ENCODE results near the gene PTPRR. TPM values are rescaled to one million over a fixed set of nuclear protein-coding genes. Genes with fewer than 3 reads are reported as not detected.

PTPRR gene
- total RNA-seq, 3 donors from 2014 or later, result 0.59 to 0.98 (median 0.80) TPM

DNA sequence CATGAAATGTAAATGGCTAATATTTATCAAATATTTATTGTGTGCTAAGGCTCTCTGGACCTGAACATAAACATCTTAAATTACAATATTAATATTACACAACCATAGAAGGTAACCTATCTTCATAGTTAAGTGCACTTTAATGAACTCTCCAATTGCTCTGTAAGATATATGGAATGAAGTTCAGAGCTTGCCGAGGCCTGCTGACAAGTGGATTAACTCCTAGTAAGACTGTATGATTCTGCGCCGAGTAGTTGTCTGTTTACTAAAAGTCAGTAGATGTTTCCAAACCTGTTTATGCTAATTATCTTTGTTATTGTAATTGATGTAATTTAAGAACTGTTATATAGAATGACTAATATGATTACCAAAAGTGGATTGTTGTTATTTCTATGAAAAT lies 77.2 kb downstream of the PTPRR start:
- H3K4me3 ChIP-seq, result no peak overlapping the region
- H3K4me1 ChIP-seq, result no peaks in the 10 kb centered on the region
- no peaks in the 10 kb centered on the region for H3K36me3 ChIP-seq
- H3K27me3 ChIP-seq, result no peaks in the 10 kb centered on the region
- no peaks in the 10 kb centered on the region for H3K9me3 ChIP-seq
- TF ChIP-seq, protein P1, sequence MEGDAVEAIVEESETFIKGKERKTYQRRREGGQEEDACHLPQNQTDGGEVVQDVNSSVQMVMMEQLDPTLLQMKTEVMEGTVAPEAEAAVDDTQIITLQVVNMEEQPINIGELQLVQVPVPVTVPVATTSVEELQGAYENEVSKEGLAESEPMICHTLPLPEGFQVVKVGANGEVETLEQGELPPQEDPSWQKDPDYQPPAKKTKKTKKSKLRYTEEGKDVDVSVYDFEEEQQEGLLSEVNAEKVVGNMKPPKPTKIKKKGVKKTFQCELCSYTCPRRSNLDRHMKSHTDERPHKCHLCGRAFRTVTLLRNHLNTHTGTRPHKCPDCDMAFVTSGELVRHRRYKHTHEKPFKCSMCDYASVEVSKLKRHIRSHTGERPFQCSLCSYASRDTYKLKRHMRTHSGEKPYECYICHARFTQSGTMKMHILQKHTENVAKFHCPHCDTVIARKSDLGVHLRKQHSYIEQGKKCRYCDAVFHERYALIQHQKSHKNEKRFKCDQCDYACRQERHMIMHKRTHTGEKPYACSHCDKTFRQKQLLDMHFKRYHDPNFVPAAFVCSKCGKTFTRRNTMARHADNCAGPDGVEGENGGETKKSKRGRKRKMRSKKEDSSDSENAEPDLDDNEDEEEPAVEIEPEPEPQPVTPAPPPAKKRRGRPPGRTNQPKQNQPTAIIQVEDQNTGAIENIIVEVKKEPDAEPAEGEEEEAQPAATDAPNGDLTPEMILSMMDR (IDR thresholded peaks at IDR 0.05), result no peak
- no peak for TF ChIP-seq POLR2A (IDR thresholded peaks at IDR 0.05)
- TF ChIP-seq POLR2AphosphoS5 (IDR thresholded peaks at IDR 0.05), result no peak
- no peak overlapping the region for H3K27ac ChIP-seq
- intact Hi-C loops (cut with DNase I; ENCODE audit: low total_unique reads), result no loop called here
- no peak for DNase-seq (ENCODE audit: low spot score in 2 of 2)

DNA sequence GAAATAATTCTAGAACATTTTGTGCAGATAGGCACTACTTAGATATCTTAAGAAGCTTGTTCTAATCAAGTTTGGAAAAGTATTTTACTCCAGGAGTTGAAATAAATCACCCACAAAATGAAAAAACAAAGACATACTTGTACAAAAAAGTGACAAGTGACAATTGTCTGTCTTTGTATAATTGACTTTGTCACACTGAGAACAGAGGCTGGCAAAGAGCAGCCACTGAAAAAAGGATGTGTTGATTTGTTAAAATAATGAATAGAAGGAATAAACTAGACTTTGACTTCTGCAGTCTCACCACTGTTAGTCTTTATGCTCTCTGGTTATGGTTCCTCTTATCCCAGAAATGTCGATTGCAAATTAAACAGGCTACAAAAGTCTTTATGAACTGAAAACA lies 77.6 kb downstream of the PTPRR start:
- H3K4me3 ChIP-seq, result no peak overlapping the region
- H3K36me3 ChIP-seq, result no peaks in the 10 kb centered on the region
- intact Hi-C loops (cut with DNase I; ENCODE audit: low total_unique reads), result no loop called here
- TF ChIP-seq, protein P1 (IDR thresholded peaks at IDR 0.05), result no peak
- TF ChIP-seq POLR2A (IDR thresholded peaks at IDR 0.05), result no peak
- TF ChIP-seq POLR2AphosphoS5 (IDR thresholded peaks at IDR 0.05), result no peak
- H3K27ac ChIP-seq, result no peak overlapping the region
- no peaks in the 10 kb centered on the region for H3K27me3 ChIP-seq
- no peaks in the 10 kb centered on the region for H3K9me3 ChIP-seq
- no peak for DNase-seq (ENCODE audit: low spot score in 2 of 2)
- H3K4me1 ChIP-seq, result no peaks in the 10 kb centered on the region

DNA sequence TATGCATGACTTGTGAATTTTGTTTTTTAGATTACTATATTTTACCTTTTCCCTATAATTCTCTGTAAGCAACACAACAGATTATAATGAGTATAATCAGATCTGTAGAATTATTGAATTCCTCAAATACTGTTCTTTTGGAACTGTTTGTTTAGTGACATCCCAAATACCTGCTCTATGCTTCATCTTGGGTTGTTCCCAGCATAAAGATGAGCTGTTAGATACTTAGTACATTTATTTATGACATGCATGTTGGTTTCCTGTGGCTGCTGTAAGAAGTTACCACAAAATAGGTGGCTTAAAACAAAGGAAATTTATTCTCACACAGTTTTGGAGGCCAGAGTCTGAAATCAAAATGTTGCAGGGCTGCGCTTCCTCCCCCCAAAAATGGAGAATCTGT lies 78.4 kb downstream of the PTPRR start:
- no peak for TF ChIP-seq POLR2AphosphoS5 (IDR thresholded peaks at IDR 0.05)
- TF ChIP-seq POLR2A (IDR thresholded peaks at IDR 0.05), result no peak
- TF ChIP-seq, protein P1 (IDR thresholded peaks at IDR 0.05), result no peak

DNA sequence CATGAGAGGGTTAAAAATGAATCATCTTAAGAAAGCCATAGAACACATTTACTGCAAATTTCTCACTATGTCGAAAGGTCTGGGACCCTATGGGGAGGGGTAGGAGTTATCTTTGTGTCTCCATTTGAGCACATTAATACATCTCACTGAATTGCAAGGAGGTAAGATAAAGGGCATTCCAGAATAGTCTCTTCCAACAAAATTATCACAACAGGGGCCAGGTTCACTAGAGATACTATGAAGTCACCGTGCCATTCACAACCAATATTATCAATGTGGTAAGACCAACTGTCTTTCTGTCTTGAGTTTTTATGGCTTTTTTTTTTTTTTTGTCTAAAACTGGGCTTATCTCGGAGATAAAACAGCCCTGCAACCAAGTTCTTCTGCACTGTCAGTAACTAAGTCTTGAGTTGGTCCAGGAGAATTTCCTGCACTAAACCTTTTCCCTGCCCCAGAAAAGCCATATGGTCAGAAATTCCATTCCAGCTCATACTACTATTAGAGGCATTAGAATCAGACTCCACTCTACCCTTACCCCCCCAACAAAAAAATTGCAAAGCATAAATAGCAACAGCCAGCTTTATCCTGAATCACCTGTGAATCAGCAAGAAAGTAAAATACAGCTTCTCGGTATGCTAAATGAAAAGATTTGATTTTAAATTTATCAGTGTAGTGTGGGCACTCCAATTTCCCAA lies 79.7 kb downstream of the PTPRR start:
- DNase-seq (ENCODE audit: low spot score in 2 of 2), result no peak
- H3K27me3 ChIP-seq, result no peaks in the 10 kb centered on the region
- H3K4me1 ChIP-seq, result no peaks in the 10 kb centered on the region
- intact Hi-C loops (cut with DNase I; ENCODE audit: low total_unique reads), result no loop called here
- H3K36me3 ChIP-seq, result no peaks in the 10 kb centered on the region
- no peak overlapping the region for H3K27ac ChIP-seq
- H3K4me3 ChIP-seq, result no peak overlapping the region
- TF ChIP-seq POLR2AphosphoS5 (IDR thresholded peaks at IDR 0.05) (no peak), POLR2A (IDR thresholded peaks at IDR 0.05) (no peak)
- TF ChIP-seq, protein P1 (IDR thresholded peaks at IDR 0.05), result no peak
- H3K9me3 ChIP-seq, result no peaks in the 10 kb centered on the region

More for the DNA sequence above, 78.4 kb downstream of the PTPRR start:
- Histone ChIP-seq H3K4me1 (no peaks in the 10 kb centered on the region), H3K36me3 (no peaks in the 10 kb centered on the region), H3K27ac (no peak overlapping the region), H3K4me3 (no peak overlapping the region), H3K27me3 (no peaks in the 10 kb centered on the region), H3K9me3 (no peaks in the 10 kb centered on the region)
- DNase-seq (ENCODE audit: low spot score in 2 of 2), result no peak
- intact Hi-C loops (cut with DNase I; ENCODE audit: low total_unique reads), result no loop called here

DNA sequence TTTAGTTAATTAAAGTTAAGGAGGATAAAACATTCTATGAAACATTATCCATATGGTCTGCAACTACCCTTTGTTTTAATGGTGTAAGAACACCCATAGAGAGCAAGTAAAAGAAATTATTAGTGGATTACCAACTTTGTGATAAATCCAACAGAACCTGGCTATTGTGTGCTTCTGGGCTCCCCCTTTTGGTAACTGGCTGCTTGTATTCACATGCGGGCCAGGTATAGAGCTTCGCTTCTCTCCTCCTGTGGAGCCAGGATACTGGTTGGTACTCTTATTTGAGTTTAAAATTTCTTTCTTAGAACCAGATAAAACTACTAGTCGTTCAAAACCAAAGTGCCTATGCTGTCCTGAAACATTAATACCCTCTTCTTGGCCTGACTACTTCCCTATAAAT lies 81.0 kb downstream of the PTPRR start:
- H3K27ac ChIP-seq, result no peak overlapping the region
- H3K4me1 ChIP-seq, result no peaks in the 10 kb centered on the region
- no peak for DNase-seq (ENCODE audit: low spot score in 2 of 2)
- intact Hi-C loops (cut with DNase I; ENCODE audit: low total_unique reads), result no loop called here
- H3K36me3 ChIP-seq, result no peaks in the 10 kb centered on the region
- no peak overlapping the region for H3K4me3 ChIP-seq
- H3K27me3 ChIP-seq, result no peaks in the 10 kb centered on the region
- H3K9me3 ChIP-seq, result no peaks in the 10 kb centered on the region
- TF ChIP-seq, protein P1 (IDR thresholded peaks at IDR 0.05), result no peak
- TF ChIP-seq POLR2A (IDR thresholded peaks at IDR 0.05) (no peak), POLR2AphosphoS5 (IDR thresholded peaks at IDR 0.05) (no peak)

All from breast epithelium (tissue), 4 donors.